Brain microvascular endothelial cell (primary cell): ENCODE measurements around the gene RSPRY1.

Source experiments
- DNase-seq: peaks from one replicate; pipeline ENCODE4 v3.0.0-alpha.2; 2020
- H3K27ac ChIP-seq: fragments of 250-450 bp; sonication (Bioruptor Pico); 2 replicates; pipeline ENCODE4 v1.5.1; 2020; ENCODE audit warnings: mild to moderate bottlenecking, moderate library complexity
- H3K27me3 ChIP-seq: fragments of 250-450 bp; sonication (Bioruptor Pico); replicated peaks from 2 replicates; pipeline ENCODE4 v1.5.1; 2020; ENCODE audit warnings: mild to moderate bottlenecking
- H3K36me3 ChIP-seq: fragments of 250-450 bp; sonication (Bioruptor Pico); replicated peaks from 2 replicates; pipeline ENCODE4 v1.5.1; 2020; ENCODE audit warnings: mild to moderate bottlenecking
- H3K4me3 ChIP-seq: 2 replicates; pipeline ENCODE4 v1.5.1; 2011; ENCODE audit warnings: low read depth, mild to moderate bottlenecking, control low read depth, low read length, moderate library complexity
- CTCF ChIP-seq: IDR thresholded peaks from 2 replicates; pipeline ENCODE4 v1.5.1; 2011; ENCODE audit warnings: low read depth, mild to moderate bottlenecking, moderate library complexity, low read length, control low read depth, inconsistent platforms; ENCODE audit errors: missing control alignments
- in situ Hi-C: cut with HindIII; loops from 2 replicates; pipeline ENCODE4 v1.10.0; 2017; ENCODE audit warnings: low sequenced_read_pairs, low pct_ligation_motif_present

RSPRY1 gene

GRCh38 chr16:57282510-57283213 lies 96.5 kb downstream of the RSPRY1 start:
- H3K36me3 ChIP-seq = no peaks in the 10 kb centered on the region
- TF ChIP-seq CTCF = no peak
- no peak for DNase-seq
- H3K4me3 ChIP-seq = no peak overlapping the region
- in situ Hi-C loops = no loop called here
- H3K27ac ChIP-seq = no peak overlapping the region
- peaks cover 15% of the 10 kb centered on the region for H3K27me3 ChIP-seq

GRCh38 chr16:57283214-57283958 lies 97.3 kb downstream of the RSPRY1 start:
- Histone ChIP-seq H3K36me3 (no peaks in the 10 kb centered on the region), H3K4me3 (no peak overlapping the region), H3K27ac (no peak overlapping the region), H3K27me3 (peaks cover 15% of the 10 kb centered on the region)
- in situ Hi-C loops = no loop called here
- DNase-seq = no peak
- no peak for TF ChIP-seq CTCF

- no peak overlapping the region for H3K27ac ChIP-seq
- no peak for DNase-seq
- peaks cover 15% of the 10 kb centered on the region for H3K27me3 ChIP-seq
- H3K36me3 ChIP-seq = no peaks in the 10 kb centered on the region
- TF ChIP-seq CTCF = no peak
- no peak overlapping the region for H3K4me3 ChIP-seq
- in situ Hi-C loops = no loop called here
These were observed 97.8 kb downstream of the RSPRY1 start for GRCh38 chr16:57283959-57284208.

- no peaks in the 10 kb centered on the region for H3K36me3 ChIP-seq
- DNase-seq = no peak
- H3K27me3 ChIP-seq = peaks cover 15% of the 10 kb centered on the region
- H3K4me3 ChIP-seq = peak within 1 kb of the TSS; percentile 48
- in situ Hi-C loops = no loop called here
- H3K27ac ChIP-seq = no peak within 1 kb of the TSS
- no peak for TF ChIP-seq CTCF
These were observed 98.3 kb downstream of the RSPRY1 start, which contains the start of gene PLLP for GRCh38 chr16:57284209-57284951. Gene PLLP (minus strand): TSS chr16:57284672. CDS start chr16:57284540, 132 bp downstream.

- H3K27ac ChIP-seq = no peak overlapping the region
- no peak for TF ChIP-seq CTCF
- H3K27me3 ChIP-seq = peaks cover 15% of the 10 kb centered on the region
- in situ Hi-C loops = no loop called here
- no peak for DNase-seq
- no peaks in the 10 kb centered on the region for H3K36me3 ChIP-seq
- H3K4me3 ChIP-seq = peak overlapping the region; percentile 48
These were observed 98.8 kb downstream of the RSPRY1 start for GRCh38 chr16:57284952-57285363.
